HG03354 (cell line): Measurements from ENCODE around the gene SPTB.

Source experiments
- ATAC-seq: cut with Tn5 transposase; IDR thresholded peaks from one replicate; pipeline ENCODE4 v1.9.1; 2021; ENCODE audit warnings: mild to moderate bottlenecking; ENCODE audit not compliant: unreplicated experiment, poor library complexity, severe bottlenecking

Gene SPTB

DNA sequence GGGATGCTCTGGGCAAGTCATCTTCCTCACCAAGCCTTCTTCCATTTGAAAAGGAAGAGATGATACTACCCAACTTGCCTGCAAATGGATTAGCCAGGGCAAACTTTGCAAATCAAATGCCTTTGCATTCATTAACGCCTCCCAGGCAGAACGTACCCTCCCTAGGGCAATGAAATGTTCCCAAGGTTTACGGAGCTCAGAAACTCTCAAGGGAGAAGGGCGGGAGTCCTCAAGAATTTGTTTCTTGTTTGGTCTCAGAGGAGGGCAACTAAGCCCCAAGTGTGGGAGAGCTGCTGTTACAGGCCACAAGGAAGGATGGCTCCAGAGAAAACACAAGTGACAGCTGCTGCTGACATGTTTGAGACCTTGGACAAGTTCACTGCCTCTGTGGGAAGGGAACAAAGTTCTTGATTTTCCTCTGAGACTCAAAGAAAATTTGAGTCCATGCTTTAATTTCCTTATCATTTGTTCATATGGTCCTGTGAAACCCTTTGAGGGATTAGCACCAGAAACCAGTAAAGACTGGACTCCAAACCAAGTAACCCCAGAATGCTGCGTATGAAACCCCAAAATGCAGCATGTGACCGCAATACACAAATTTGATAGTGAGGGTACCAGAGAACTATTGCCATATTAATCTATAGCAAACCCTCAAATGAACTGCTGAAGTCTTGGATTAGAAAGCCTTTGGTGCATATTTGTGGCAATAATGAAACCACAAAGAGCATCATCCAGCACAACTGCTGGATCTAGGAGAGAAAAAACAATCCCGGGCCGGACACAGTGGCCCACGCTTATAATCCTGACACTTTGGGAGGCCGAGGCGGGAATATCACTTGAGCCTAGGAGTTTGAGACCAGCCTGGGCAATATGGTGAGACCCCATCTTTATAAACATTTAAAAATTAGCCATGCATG, 22.9 kb downstream of the SPTB start:
- ATAC-seq, result no peak

GRCh38 chr14:64855721-64856528, 23.8 kb downstream of the SPTB start:
- no peak for ATAC-seq

DNA sequence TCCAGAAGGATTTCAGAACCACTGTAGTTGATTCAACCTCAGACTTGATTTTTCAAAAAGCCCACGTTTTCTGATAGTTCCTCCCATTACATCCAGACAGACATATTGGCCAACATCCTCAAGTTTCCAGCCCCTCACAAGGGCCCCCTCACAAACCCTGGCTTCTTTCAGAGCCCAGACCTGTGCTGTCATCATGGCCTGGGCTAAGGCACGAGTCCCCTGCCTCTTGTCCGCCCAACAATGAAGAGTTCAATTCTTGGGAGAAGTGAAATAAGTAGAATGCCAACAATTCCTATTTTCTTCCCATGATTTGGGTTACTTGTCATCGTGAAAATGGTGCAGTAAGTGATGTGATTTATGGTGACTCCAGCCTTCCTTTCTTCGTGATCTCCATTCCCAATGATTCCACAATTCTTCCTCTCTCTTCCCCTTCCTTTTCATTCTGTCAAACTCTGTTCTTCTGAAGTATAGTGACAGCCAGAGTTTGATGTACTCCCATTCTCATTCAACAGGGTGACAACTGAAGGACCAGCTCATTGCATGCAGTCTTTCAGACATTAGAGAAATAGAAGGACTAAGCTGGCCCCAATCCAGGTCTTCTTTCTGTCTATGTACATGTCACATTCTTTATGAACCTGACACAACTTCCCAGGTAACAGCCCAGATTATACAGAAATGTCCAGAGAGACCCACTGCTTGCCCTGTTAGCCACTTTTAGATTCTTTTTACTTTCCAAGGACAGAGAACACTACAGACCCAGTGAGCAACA, 29.2 kb downstream of the SPTB start:
- no peak for ATAC-seq

DNA sequence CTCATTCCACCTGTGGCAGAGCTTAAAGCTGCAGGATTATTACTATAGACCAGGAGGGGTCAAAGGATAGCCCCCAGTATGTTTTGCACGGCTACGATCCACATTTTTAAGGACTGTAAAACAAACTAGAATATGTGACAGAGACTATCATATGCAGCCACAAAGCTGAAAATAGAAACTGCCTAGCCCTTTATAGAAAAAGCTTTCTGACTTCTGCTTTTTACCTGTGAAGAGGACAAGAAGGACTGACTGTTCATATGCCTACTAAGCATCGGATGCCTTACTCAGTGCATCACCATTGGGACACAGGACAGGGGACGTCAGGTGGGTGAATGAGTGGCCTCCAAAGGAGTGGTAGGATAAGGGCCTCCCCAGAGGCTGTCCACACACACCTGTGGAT, 29.8 kb downstream of the SPTB start:
- ATAC-seq, result no peak

- ATAC-seq, result no peak
Measured at GRCh38 chr14:64848239-64848638, 31.5 kb downstream of the SPTB start.

GRCh38 chr14:64846319-64846718, 33.4 kb downstream of the SPTB start:
- ATAC-seq, result no peak

- no peak for ATAC-seq
Measured at GRCh38 chr14:64845878-64846277, 33.8 kb downstream of the SPTB start.

- ATAC-seq, result no peak
Measured at GRCh38 chr14:64844969-64845536, 34.7 kb downstream of the SPTB start.

DNA sequence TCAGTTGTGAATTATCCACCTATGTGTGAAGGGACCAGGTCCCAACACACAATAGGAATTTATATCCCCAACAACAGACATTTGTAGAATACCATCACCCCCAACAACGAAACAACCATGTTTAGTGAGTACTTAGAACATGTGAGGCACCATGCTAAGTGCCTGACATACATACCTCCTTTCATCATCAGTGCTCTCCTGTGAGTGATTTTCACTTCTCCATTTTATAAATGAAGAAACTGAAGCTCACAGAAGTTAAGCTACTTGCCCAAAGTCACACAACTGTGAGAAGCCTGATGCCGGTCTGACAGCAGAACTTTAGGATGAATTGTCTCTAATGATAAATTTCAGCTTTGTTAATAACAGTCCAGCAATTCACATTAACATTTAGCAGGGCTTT, 35.4 kb downstream of the SPTB start:
- no peak for ATAC-seq

GRCh38 chr14:64843548-64843947, 36.2 kb downstream of the SPTB start:
- no peak for ATAC-seq

DNA sequence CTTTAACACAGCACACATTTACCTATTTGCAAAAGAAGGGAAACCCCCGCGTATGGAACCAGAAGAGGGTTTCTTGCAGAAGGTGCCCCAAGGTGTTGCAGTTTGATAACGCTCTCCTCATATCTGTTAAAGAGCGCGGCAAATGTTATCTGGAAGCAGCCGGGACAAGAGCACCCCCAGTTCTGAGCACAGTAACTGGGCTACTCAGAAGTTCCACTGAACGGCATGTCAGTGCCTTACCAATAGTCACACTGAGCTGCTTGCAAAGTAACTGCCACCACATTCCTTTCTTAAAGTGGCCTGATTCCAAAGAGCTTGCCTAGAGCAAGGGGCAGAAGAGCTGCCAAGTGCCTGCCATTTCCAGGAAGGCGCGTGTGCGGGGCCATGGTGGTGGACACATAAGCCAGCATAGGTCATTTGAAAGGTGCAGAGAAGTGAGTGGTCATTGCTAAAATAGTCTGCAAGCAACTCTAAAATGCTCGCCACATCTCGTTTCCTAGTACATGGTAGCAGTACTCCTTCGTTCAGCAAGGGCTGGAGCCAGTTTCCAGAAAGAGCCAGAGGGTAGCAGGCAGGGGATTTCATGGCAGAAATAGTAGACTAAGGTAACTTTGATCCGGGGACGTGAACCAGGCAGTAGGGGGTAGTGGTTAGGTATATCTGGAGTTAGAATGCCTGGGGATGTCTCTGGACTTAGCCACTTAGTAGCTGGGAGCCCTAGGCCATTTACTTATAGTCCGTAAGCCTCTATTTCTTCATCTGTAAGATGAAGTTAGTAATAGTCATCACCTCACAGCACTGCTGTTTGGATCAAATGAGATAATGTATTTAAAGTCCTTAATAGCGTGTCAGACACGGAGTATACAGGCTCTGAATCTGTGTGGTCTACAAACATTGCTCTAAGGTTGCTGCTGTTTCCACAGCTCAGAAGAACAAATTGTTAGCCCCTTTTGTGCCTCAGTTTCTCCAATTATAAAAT, 37.6 kb downstream of the SPTB start:
- no peak for ATAC-seq

DNA sequence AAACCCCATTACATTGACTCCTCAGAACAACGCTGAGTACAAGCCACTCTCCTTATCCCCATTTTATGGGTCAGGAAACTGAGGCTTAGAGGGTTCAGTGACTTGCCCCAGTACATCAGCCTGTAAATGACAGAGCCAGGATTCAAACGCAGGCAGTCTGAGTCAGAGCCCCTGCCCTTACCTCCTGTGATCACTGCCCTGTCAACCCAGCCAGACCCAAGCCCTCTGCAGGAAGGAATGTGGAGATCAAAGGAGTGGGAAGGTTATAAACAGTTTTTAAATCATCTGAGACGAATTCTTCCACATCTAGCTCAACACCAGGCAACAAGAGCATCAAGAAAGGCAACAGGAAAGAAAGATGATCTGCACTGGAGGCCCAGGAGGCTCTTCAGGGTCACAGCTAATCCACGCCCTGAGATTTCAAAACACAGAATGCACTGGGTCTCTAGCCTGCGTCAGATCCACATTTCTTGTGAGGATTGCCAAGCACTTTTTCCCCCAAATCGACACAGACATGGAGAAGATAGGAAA, 38.5 kb downstream of the SPTB start:
- ATAC-seq, result no peak

GRCh38 chr14:64838656-64839055, 41.1 kb downstream of the SPTB start:
- ATAC-seq, result no peak

DNA sequence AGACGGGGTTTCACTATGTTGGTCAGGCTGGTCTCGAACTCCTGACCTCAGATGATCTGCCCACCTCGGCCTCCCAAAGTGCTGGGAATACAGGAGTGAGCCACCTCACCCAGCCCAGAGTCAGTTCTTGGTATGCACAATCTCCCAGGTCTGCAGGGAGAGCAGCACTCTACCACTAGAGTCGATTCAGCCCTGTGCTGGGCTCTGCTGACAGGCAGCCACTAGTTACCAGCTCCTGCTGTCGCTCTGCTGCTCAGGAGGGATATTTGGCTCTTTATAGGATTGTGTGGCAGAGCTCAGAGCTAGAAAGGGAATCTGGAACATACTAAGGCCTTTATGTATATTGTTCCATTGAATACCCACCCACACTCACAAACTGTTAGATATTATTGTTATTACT, 44.3 kb downstream of the SPTB start:
- ATAC-seq, result no peak

GRCh38 chr14:64834965-64835364, 44.7 kb downstream of the SPTB start:
- ATAC-seq, result no peak

DNA sequence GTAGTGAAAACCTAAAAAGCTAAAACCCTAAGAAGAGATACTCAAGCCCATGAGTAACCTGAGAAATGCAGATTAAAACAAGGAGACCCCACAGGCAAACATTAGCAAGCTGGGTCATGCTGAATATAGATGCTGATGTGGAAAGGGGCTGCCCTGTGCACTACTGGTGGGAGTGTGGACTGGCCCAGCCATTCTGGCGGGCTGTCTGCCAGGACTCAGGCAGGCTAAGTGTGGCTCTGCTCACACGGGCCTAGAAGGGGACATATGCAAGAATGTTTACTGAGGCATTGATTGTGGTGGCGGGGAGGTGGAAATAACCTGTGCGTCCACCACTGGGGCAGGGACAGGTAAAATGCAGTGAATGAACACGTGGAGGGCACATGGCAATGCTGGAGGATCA, 48.3 kb downstream of the SPTB start:
- no peak for ATAC-seq

- no peak for ATAC-seq
Measured at GRCh38 chr14:64830961-64831360, 48.7 kb downstream of the SPTB start.

GRCh38 chr14:64828071-64828470, 51.6 kb downstream of the SPTB start:
- no peak for ATAC-seq

DNA sequence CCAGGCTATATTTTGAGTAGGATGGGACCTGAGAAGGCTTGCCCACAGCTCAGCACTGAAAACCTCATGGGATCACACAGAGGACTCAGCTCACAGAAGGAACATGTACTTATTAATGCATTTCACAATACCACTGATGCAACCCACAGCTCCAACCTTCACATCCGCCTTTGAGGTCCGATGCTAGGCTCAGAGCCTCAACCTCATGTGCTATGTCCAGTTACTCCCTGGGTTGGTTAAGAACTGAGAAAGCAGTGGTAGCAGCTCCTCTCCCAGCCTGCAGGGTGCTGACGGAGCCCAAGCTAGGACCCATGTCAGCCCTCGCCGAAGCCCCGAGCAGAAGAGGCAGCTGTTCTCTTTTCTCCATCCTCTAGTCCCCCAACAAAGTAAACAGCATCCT, 52.9 kb downstream of the SPTB start:
- no peak for ATAC-seq
